T1000 (cell line): ENCODE data around the gene ZNF768.
A peak's percentile ranks its signal among the peaks of the same experiment; 100 is the strongest.
"Not testable (repeated sequence)": the region's sequence is repeated elsewhere in the genome, so short reads cannot be mapped to it uniquely, and the experiment has no call there.

Experiments used
- DNase-seq: peaks from one replicate; lab custom pipeline; 2025; ENCODE audit warnings: mixed read lengths; lab: John Stamatoyannopoulos, UW

Gene ZNF768

DNA sequence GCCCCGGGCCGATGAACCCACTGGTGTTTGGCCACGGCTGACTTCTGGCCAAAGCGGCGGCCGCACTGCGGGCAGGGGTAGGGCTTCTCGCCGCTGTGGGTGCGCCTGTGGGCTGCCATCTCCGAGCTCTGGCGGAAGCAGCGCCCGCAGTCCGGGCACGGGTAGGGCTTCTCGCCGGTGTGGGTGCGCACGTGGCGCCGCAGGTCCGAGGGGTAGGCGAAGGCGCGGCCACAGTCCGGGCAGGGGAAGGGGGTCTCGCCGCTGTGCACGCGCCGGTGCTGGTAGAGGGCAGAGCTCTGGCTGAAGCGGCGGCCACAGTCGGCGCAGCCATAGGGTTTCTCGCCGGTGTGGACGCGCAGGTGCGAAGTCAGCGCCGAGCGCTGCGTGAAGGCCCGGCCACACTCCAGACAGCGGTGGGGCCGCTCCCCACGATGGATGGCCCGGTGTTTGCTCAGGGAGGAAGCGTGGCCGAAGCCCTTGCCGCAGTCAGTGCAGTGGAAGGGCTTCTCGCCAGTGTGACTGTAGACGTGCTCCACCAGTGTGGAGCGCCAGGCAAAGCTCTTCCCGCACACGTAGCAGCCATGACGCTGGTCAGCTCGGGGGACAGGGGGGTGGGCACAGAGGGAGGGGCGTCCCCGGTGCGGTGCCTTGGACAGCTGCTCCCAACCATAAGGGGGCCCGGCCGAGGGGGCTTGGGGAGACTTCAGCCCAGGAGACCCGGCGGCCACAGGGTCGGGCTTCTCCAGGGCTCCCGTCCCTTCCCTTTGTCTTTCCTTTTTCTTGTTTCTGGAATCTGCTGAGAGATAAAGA, 29.2 kb upstream of the ZNF768 start:
- DNase-seq: no peak

DNA sequence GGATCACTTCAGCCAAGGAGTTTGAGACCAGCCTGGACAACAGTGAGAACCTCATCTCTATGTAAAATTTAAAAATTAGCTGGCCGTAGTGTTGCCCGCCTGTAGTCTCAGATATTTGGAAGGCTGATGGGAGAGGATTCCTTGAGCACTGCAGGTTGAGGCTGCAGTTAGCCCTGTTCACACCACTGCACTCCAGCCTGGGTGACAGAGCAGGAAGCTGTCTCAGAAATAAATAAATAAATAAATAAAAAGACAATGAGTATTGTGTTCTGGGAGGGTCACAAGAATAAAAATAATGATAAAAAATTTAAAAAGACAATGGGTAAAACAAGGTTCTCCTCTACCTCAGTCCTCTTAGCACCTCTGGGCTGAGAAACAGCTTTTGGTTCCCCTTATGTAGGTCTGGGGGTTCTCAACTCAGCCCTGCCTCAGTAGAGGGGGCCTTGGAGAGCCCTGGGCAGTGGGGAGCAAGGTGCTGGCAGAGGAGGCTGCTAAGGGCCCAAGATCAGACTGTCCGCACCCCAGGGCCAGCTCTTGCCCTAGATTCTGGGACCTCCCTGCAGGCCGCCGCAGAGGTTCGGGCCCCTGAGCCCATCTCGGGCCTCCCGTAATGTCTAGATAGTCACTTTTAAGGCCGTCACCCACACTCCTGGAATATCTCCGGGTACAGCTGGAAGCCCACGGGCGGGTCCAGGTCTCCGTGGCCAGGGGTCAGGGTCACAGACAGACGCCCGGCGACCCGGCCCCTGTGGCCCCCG, 28.4 kb upstream of the ZNF768 start:
- no peak for DNase-seq

DNA sequence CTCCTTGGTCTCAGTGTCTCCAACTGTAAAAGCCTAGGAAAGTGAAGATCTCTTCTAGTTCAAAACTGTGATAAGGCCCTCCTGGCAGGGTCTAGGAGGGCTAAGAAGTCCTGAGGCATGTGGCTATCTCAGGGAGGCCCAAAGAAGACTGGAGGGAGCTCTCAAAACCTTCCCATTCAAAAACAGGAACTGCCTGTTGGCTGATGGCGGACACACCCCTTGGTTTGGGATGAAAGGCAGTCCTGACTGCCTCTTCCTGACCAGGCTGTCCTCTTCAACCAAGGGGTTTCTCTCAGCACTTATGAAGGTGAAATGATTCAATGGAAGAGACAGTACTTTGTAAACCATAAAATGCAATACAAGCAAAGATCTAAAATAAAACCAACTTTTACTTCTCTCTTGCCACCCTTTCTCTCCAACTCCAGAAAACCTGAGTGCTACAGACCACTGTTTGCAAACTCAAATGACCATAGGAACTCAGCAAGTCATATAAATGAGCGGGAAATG, 27.1 kb upstream of the ZNF768 start:
- DNase-seq: no peak

DNA sequence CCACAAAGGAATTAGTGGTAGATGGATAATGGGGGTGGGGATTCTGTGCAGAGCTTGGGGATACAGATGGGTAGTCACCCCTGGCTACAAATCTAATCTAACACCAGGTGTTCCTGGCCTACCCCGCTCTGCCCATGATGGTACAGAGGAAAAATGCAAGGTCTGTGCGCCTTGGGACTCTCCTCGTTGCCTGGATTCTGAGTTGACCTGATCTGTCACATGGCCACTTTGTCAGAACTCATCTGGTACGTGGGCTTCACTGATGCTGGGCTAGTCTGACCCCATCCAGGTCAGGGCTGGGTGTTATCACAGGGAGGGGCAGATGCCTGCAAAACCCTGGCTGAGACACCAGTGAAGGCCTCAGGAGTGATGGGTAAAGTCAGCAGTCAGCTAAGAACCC, 26.6 kb upstream of the ZNF768 start:
- no peak for DNase-seq

DNA sequence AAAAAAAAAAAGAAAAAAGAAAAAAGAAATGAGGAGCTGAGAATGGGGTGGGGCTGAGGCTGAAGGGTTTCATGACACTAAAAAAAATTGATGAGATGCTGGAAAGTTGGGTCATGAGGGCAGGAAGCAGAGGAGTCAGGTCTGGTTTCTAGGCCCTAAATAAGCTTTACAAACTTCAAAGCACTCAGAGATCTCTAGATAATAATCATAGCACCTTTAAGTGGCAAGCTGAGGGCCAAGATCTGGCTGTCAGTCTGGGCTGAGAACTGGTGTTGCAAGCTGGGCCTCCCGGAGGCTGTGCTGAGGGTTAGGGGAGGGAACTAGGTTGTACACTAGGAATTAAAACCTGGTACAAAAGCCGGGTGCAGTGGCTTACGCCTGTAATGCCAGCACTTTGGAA, 25.4 kb upstream of the ZNF768 start:
- no peak for DNase-seq

DNA sequence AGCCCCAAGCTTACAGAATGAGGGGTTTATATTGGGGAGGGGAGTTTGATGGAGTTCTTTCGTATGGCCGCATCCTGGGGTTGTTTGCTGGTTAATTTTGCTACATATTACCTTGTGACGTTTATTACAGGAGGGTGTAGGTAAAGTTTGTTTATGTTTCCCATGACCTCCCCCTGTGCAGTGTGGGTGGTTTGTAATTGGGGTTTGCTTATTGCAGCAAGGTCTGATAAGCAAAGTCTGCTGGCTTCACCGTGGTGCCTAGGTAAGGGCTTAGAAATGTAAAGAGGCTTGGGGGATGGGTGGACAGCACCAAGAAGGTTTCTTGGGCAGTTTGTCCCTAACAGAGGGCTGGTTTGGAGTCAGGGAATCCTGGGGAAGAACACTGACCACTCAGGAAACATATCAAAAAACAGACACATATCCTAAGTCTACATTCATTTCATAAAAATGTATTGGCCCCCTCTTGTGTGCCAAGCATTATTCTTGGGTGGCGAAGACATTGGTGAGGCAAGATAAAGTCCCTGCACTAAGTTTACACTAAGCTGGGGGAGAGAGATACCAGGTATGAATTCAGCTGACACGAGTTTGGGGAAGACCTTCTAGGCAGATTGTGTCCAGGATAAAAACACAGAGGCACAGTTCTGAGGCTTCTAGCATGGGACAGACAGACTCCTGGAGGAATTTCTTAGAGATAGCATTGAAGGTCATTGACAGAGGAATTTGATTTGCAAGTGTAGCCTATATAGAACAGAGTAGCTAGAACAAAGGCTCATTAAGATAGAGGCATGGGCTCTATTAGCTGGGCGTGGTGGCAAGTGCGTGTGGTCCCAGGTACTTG, 22.3 kb upstream of the ZNF768 start:
- no peak for DNase-seq

DNA sequence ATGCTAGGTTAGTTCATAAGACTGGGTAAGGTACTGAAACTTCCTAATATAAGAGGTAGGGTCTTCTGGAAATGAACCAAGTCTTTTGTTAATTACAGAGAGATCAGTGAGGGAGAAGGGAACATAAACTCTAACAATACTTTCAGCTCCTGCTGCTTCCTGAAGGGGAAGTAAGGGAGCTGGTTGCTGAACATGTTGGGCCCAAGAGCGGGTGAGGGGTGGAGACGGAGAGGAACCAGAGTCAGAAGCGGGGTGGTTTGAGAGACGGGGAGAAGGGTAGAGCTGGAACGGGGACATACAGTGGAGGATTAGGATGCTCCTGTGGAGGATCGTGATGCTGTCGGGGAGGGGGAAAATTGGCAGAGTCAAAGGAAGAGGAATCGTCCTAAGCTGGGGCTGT, 19.7 kb upstream of the ZNF768 start:
- no peak for DNase-seq

DNA sequence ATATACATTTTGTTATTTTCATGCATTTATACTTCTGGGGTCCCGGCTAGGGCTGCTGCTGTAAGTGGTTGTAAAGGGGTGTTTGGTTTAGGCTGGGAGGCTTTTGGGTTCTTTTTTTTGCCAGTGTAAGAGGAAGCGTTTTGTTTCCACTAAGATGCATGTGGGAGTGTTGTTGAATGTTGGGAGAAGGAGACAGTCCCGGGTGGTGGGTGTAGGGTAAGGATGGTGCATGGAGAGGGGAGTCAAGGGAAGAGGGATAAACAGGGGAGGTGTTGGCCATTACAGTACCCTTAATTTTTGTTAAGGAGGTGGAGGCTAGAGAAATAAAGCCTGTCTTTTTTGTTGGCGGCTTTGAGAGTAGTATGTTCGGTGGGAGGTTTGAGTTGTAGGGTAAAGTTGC, 16.7 kb upstream of the ZNF768 start:
- no peak for DNase-seq

DNA sequence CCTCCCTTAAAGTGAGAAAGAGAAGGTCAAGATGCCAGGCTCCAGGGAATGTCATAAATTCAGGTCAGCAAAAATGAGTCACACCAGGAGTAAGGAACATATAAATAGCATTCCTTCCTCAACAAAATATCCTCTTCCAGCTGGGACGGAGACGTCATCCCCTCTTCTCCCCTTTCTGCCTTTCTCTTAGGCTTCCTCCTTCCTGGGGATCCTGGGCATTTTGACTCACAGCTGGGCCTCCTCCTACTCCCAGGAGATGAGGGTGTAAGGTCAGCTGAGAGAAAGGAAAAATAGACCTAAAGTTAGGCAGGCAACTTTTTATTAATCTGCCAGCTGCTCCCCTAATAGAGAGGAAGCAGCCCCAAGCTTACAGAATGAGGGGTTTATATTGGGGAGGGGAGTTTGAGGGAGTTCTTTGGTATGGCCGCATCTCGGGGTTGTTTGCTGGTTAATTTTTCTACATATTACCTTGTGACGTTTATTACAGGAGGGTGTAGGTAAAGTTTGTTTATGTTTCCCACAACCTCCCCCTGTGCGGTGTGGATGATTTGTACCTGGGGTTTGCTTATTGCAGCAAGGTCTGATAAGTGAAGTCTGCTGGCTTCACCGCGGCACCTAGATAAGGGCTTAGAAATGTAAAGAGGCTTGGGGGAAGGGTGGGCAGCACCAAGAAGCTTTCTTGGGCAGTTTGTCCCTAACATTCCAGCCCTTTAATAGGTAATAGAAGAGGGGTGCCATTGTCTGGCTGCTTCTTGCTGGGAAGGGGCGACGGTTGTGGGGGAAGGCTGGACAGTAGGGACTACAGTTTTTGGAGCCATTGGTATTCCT, 15.3 kb upstream of the ZNF768 start:
- peak; percentile 29 for DNase-seq

DNA sequence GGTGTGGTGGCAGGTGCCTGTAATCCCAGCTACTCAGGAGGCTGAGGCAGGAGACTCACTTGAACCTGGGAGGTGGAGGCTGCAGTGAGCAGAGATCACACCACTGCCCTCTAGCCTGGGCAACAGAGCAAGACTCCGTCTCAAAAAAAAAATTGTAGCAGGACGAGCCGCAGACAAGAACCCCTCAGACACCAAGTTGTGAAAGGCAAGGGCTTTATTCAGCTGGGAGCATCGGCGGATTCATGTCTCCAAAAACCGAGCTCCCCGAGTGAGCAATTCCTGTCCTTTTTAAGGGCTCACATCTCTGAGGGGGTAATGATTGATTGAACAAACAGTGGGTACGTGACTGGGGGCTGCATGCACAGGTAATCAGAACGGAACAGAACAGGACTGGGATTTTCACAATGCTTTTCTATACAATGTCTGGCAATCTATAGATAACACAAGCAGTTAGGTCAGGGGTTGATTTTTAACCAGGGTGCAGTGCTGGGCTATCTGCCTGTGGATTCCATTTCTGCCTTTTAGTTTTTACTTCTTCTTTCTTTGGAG, 14.6 kb upstream of the ZNF768 start:
- DNase-seq: not testable (repeated sequence)

DNA sequence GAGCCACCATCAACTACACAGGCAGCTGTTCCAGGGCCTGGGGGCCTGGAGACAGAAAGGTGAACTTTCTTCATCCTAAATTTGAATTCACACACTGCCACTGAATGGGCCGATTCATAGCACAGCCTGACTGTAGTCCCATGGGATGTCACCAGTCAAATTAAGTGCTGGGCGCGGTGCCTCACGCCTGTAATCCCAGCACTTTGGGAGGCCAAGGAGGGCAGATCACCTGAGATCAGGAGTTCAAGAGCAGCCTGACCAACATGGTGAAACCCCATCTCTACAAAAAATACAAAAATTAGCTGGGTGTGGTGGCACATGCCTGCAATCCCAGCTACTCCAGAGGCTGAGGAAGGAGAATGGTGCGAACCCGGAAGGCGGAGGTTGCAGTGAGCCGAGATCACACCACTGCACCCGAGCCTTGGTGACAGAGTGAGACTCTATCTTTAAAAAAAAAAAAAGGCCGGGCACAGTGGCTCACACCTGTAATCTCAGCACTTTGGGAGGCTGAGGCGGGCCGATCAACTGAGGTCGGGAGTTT, 13.7 kb upstream of the ZNF768 start:
- DNase-seq: not testable (repeated sequence)

DNA sequence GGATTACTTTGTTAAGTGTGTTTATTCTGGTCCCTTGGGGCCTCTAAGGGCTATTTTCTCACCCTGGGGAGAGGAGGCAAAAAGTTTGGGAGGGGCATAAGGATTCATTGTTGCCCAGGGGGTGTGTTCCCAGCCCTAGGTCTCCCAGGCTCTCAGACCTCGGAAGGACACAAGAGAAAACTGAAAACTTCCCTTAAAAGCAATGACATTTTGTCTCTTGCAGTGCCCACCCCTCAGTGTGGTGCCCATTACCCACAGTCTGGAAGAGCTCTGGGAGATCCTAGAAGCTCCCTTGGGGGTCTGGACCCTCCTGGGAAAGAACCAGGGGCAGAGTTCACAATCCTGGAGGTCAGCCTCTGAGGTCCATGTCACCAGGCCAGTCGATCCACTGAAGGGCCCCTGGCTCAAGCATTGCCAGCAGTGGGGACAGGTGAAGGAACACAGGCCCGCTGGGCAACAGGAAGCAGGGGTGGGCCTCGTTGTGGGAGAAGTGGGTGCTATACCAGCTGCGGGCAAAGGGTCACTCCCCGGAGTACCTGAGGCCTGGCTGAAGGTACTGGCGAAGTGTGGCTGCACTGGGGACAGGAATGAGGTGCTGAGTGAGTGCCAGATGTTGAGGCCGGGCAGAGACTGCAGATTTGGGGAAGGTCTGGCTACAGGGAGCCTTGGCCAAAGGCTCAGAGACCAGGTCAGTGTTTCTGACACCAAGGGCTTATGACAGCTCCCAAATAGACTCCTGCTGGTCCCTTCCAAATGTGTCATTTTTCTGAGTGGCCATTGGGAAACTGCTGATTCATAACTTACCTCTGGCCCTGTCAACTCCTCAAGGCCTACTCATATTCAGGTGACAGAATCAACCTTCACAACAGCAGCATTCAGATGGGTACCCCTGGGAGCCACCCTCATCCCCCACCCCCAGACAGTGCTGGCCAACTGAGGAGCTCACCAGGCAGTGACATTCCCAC, 12.9 kb upstream of the ZNF768 start:
- no peak for DNase-seq

DNA sequence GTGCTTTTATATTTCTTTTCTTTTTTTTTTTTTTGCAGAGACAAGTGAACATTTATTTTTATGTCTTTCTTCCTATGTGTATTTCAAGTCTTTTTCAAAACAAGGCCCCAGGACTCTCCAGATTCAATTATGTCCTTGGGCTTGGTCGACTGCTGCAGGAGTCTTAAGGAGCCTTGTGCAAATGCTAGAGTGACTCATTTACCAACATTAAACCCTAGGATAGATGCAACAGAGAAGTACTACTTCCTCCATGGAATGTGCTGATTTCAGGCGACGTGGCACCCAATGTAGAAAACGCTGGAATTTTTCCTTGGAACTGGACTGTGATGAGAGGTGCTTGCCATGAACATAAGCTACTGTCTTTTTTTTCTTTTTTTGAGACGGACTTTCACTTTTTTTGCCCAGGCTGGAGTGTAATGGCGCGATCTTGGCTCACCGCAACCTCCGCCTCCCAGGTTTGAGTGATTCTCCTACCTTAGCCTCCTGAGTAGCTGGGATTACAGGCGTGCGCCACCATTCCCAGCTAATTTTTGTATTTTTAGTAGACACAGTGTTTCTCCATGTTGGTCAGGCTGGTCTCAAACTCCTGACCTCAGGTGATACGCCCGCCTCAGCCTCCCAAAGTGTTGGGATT, 10.1 kb upstream of the ZNF768 start:
- not testable (repeated sequence) for DNase-seq

DNA sequence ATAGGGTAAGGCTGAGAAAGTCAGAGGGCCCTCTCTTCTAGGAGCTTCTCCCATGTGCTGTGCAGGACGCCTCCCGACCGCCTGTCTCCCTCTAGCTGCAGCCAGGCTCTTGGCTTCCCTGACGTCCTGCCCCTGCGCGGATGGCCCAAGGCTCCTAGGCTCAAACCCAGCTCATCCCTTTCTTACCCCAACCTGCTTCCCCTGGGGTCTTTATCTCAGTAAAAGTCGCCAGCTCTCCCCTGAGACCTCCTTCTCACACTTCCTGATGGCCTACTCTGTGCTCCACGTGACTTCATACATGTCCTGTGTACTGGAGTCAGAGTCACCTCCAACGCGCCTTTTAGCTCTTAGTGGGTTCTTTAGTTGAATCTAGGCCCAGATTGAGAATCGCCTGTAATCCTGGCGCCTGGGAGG, 9.4 kb upstream of the ZNF768 start:
- no peak for DNase-seq

DNA sequence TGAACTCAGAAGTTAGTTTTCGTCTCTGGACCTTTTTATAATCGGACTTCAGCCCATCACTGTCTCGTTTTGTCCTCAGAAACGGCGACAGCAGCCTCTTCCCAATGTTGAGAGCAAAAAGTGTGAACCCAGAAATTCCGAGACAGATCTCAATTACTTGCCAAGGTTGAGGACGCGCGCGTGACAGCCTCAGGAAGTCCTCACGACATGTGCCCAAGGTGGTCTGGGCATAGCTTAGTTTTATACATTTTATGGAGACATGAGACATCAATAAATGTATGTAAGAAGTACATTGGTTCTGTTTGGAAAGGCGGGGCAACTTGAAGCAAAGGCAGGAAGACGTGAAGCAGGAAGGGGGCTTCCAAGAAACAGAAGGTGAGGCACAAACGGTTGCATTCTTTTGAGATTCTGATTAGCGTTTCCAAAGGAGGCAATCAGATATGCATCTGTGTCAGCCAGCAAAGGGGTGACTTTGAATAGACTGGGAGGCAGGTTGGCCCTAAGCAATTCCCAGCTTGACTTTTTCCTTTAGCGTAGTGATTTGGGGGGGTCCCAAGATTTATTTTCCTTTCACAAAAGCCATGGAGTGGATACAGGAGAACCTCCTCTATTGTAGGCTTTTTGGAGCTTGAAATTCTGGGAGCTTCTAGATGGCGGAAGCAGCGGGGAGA, 8.9 kb upstream of the ZNF768 start:
- no peak for DNase-seq

DNA sequence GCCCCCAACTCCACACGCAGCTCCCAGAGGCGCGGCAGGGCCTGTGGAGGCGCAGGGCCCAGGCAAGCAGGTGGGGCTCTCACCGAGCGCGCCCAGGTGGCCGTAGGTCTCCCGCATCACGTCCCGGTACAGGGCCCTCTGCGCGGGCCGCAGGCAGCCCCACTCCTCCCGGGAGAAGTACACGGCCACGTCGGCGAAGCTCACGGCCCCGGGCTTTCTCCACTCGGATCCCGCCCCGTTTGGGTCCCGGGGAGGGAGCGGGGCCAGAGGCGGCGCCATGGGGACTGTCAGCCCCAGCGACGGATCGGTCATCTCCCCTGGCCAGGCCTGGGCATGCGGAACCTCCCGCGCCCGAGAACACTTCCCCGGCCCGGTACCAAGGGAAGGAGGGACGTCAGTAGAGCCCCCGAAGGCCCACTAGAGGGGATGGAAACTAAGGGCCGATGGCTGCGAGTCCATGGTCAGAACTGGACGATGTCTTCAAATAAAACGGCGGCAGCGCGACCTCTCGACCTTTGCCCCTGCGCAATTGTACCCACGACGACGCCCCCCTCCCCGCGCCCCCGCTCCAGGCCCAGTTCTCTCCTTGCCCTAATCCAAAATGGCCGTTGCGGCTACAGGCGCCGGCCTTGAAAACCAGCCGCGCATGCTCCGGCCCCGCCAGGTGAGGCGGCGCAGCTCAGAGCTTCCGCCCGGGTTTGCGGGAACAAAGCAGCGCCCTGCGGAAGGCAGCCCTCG, 8.2 kb upstream of the ZNF768 start, which contains the start of gene ZNF747:
Gene ZNF747 (minus strand): TSS at position 491 of the 738 bp plus-strand sequence. CDS start 179 bp downstream, at position 312.
- DNase-seq: peak; percentile 64

DNA sequence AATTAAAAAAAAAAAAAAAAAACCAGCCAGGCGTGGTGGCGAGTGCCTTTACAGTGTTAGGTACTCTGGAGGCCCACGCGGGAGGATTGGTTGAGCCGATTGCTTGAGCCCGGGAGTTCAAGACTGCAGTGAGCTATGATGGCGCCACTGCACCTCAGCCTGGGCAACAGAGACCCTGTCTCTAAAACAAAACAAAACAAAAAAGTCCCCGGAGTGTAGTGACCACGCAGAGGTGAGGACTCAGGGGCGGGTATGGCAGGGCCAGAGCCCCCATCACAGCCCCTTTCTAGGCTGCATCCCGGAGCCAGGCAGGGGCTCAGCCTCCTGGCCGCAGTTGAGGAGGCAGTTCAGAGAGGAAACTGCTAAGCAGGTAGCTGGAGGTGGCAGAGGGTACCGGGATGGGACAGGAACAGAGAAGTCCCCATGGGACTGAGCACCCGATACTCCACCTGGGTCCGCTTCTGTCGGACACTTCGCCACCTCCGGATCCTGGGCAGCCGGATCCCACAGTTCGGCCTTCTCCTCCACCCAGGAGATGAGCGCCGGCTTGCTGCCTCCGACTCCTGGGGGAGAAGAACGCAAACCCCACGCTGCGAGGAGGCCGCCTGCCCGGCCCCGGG, 7.5 kb upstream of the ZNF768 start:
- no peak for DNase-seq
